HG03378 (cell line): ENCODE results near the gene CEMIP.

Source experiments
- ATAC-seq: cut with Tn5 transposase; IDR thresholded peaks from one replicate; pipeline ENCODE4 v1.9.1; 2021; ENCODE audit warnings: mild to moderate bottlenecking, moderate library complexity; ENCODE audit not compliant: unreplicated experiment

CEMIP gene

DNA sequence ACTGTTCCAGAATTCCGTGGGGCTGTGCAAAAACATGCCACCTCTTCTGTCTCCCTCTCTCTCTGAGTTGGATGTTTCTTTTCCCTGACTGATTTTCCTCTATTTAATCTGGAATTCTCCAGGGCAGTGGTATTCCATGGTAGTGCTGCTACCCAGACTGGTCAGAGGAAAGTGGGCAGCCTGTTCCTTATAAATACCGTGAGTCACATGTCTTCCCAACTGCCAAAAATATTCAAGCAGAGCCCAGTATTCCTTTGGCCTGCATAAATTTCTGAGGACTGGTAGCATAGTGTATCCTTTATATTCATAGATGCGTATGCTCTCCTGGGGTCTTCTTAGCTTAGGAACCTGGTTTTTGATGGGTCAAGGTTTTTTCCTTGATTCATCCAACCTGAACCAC, 40.9 kb downstream of the CEMIP start:
- no peak for ATAC-seq

DNA sequence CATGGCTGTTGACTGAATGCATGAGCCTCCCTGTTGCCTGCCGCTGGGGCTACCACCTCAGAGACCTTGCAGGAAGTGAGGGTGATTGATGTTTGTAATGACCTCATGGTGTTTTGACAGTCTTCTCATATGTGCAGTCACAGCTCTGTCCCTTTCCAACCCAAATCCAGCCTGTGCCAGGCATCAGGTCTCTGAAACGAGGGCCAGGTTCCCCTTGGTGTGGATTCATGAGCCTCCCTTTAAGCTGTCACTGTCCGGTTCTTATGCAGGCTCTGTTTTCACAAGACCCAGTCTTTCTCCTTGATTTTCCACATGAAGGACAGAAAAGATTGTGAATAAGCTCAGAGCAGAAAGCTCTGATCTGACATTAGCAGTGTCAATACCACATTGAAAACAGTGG, 43.1 kb downstream of the CEMIP start:
- no peak for ATAC-seq

DNA sequence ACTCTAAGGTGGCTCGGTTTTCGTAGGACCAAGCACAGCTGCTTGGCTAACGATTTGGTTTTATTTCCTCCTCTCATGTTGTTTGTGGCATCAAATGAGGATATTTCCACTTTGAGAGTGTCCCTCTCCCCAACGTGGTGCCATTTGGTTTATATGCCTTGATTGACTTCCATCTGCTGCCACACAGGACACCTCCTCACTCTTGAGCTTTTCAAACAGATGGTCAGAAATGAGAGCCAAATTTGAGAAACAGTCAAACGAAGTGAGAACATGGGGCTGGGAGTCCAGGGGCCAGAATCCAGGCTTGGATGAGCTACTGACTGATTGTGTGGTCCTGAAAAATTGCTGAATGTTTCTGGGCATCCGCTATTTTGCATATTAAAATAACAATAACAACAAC, 43.5 kb downstream of the CEMIP start:
- ATAC-seq = no peak

DNA sequence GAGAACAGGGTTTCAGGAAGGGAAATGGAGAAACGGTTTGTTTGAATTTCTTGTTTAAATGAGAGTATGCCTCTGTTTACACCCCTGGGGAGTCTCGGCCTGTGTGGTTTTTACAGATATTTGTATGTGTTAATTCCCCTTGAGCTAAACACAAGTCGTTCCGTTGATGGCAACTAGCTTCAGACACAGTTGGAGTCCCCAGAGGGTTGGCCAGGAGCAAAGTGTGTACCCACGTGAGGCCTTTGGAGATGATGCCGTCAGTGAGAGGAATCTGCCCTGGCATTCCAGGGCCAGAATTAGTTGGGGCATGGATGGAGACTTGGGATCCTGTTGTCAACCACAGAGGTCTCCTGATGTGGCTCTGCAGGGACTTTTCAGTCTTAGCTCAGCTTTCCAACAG, 44.0 kb downstream of the CEMIP start:
- no peak for ATAC-seq

DNA sequence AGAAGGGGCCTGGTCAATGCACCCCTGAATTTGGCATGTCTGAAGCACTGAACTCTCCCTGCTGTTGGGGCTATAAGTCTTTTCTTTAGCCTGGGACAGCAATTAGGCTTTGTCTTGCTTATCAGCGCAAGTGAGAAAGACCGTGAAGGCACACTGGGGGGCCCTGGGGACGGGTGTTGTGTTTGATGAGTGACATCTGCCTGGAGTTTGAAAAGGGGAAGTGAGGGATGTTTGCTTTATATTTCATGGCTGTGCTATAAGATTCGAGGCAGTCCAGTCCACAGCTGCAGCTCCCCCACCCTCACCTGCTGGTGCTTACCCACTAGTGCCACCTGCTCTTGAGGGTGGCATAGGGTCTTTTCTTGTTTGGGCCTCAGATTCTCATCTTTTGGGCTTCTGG, 44.8 kb downstream of the CEMIP start:
- ATAC-seq = no peak

DNA sequence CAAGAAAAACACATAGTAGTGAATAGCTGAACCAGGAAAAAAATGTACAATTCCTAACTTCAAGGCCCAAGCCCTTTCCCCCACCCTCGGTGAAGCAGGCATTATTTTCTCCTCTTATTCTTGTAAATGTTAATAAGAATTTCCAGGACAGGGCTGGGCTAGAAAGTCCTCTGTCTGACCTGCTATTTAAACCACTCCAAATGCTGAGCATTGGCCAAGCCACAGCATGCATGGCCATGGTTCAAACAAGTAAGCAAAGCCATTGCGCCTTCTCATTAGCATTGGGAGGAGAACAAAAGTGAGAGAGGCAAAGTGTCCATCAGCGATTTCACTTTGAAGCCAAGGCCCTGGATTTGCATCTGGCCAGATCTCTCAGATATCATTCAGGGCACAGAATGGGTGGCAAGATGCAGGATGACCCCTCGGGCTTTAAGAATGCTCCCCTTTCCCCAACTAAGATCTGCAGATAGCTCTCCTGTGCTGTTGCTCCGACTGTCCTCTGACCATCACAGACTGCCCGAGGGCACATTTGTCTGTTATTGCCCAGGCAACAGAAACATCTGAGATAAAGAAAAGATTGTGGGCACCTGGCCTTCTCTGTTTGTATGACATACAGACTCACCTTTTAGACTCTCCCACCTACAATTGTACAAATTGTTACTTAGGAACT, 46.3 kb downstream of the CEMIP start:
- ATAC-seq = no peak

DNA sequence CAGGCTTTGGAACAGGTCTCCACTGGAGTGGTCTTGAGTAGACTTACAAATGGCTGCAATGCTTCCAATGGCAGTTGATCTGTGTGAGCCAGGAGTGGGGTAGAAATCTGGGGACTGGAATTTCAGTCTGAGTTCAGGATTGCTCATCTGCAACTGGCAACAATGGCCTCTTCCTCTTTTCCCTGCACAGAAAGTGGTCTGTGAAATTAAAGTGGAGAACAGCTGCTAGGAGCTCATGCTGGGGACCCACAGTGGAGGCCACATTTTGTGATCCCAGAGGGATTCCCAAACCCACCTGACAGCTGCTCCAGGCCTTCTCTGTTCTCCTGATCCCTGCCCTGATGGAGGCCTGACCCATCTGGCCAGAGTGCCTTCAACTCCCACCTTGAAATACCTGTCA, 49.6 kb downstream of the CEMIP start:
- no peak for ATAC-seq

DNA sequence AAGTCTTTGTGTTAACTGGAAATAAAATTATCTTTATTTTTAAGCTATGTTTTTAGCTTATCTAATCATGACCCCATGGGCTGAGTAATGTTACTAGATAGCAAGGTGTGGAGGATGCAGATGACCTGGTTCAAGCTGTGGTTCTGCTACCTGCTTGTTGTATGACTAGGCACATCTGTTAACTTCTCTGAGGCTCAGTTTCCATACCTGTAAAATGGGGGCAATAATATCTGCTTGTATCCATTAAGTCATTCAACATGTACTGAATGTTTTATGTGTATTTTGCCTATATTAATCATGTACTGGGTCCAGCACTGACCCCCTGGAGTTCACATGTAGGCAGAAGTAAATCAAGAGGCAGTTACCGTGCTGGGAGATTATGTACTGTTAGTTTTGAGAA, 51.5 kb downstream of the CEMIP start:
- no peak for ATAC-seq

DNA sequence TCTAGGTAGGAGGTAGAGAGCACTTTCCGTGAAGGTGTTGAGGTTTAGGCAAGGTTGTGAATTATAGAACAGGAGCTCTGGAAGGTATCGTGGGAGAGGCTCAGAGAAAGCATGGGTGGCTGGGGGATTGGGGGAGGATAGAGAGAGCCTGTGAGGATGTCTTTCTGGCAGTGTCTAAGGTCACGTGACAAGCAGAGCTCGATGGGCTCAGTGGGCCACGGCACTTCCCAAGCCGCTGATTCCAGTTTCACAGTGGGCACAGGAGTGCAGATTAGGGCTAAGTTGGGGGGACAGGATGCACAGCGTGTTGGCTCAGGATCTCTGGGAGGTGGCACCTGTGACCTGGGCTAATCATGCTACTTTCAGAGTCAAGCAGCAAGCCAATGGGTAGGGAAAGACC, 52.0 kb downstream of the CEMIP start:
- ATAC-seq = no peak

DNA sequence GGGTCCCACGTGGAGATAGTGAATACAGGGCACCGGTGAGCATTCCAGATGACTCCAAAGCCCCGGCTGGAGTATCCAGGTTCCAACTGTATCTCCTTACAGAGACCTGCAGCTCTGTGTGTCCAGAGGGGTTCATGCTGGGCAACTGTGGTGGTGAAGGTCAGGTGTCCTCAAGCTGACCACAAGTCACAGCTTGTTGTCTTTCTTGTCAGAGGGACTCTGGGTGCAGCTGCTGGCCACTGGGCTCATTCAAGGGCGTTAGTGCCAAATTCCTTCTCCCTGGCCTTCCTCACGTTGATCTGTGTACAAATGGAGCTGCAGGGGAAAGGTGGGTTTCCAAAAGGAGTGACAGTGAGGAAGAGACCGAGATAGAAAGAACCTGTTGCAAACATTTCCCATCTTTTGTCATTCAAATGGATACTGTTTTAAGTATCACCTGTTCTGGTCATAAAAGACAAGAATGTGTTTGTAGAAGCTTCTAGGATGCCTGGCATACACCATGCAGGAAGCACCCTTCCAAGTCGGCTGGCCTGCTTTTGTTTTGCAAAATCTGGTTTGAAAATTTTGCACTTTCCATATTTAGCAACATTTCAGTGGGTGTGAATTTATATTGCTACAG, 52.5 kb downstream of the CEMIP start:
- ATAC-seq = no peak

DNA sequence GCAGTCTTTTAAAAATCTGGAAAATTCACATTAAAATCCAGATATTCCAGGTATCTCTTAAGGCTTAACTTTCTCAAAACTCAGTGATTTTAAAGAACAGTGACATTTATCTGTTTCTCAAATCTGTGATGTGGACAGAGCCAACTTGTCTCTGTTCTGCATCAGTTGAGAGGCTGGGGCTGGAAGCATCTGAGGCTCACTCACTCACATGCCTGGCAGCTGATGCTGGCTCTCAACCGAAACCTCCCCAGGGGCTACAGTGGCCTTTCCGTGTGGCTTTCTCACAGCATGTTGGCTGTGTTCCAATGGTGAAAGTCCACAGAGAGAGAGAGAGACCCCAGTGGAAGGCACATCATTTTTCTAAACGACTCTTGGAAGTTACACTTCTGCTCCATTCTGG, 53.5 kb downstream of the CEMIP start:
- no peak for ATAC-seq

DNA sequence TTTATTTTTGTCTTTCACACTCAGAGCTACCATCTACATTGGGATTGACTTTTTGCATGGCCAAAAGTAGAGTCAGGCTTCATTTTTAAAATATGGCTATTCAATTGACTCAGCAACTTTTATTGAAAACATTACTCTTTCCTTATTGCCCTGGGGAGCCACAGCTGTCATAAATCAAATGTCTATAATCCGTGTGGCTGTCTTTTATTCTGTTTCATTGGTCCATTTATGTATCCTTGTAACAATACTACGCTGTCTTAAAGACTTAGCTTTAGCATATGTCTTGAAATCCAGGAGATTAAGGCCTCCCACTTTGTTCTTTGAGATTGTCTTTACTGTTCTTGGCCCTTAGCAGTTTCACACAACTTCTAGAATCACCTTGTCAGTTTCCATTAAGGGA, 55.2 kb downstream of the CEMIP start:
- no peak for ATAC-seq

DNA sequence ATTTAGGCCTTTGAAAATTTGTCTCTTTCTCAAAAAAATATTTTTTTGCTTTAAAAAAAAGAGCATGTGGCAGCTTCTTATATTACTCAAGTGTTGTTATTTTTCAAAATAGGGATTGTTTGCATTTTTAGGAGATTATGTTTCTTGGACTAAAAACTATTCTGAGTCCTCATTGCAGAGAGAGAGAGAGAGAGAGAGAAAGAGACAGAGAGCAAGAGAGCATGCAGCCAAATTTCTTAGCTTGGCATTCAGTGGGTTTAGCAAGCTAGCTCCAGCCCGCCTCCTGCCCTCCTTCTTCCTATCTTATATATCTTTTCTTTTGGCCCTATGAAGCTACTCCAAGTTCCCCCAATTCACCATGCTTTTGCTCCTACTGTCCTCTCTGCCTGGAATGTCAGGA, 55.7 kb downstream of the CEMIP start:
- no peak for ATAC-seq

DNA sequence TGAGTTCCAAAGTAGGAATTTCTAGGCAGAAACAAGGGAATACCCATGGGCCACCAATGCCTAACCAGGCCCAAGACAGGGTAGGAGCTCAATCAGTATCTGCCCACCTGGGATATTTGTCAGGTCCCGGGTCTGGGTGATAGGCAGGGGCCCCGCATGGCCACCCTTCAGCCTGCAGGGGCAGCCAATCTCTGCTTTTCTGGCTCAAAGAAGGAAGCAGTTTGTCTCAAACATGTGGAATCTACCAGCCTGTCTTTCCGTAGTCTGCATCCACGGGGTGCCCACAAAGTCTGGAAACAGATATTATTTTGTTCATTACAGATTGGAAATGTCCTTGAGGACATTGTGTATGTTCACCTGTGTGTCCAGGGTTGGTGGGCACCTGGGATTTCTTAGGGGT, 56.2 kb downstream of the CEMIP start:
- no peak for ATAC-seq

DNA sequence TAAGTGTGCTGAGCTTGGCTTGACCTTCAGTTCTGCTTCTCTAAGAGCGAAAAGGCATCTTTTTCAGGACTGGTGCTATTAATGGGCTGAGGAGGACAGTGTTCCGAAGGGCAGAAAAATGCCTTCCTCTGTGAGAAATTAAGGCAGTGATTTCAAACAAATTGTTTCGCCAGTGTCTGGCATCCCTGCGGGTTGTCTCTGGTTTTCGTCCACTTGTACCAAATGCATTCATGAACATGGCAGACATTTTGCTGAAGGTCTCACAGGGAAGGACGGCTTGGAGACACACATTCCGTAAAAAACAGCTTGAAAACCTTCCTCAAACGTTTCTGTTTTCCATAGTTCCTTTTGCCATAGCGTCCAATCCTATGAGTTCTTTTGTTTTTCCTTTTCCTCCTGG, 57.1 kb downstream of the CEMIP start:
- ATAC-seq = no peak

DNA sequence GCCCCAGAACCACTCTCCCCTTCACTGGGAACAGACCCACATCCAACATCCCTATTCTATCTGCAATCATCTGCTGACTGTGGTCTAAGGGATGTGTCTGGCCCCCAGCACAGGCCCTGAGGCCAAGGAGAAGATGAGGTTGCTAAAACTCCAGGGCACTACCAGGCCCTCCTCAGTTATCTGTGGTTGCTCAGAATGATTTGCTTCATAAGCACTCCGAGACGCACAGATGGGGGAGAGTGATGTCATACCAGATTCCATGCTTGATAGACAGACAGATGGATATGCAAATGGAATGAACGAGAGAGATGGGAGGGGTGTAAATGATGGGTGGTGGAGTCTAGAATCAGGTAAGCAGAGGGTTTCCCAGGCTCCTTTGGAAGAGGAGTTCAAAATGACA, 57.8 kb downstream of the CEMIP start:
- ATAC-seq = no peak

DNA sequence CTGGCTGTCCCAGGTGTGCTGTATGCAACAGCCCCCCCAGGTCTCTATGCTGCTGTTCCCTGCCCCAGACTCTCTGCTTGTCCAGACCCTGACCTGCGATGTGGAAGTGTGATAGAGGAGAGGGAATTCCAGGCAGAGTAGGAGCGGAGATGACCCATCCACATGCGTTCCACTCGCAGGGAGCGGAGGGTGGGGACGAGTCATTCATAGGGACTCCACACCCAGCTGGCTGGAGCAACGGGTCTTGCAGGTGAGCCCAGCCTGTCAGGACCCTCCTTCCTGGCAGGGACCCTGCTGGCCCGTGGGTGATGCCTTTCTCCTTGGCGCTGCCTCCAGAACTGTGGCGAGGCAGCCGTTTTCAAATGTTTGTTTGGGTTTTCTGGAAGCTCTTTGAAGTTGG, 58.8 kb downstream of the CEMIP start:
- no peak for ATAC-seq

DNA sequence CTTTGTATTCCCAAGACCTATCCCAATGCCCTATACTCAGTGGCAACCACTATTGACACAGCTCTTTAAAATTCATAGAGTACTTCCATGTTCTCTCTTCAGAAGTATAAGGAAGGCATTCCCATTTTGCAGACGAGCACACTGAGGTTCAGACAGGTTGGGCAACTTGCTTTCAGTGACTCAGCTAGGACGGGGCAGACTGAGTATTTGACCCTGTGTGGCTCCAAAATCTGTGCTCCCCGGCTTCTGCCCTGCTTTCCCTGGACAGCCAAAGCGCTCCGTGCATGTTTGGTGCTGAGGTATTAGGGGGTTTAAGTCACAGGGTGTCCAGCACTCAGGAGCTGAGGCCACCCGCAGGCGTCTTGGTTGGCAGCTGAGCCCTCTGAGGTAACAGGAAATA, 59.5 kb downstream of the CEMIP start:
- no peak for ATAC-seq

DNA sequence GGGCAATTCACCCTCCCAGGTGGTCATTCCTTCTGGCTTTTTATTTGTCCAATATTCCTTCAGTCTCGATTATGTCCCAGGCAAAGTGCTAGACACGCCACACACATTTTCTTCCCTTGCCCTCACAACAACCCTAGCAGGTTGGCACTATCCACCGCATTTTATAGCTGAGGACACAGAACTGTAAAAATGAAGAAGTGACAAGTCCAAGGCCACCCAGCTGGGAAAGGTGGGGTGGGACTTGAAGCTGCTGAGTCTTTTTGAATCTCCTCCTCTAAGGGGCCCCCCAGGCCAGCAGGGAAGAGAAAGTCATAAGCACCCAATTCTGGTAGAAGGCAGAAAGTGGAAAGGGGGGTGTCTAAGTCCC, 60.6 kb downstream of the CEMIP start:
- no peak for ATAC-seq

DNA sequence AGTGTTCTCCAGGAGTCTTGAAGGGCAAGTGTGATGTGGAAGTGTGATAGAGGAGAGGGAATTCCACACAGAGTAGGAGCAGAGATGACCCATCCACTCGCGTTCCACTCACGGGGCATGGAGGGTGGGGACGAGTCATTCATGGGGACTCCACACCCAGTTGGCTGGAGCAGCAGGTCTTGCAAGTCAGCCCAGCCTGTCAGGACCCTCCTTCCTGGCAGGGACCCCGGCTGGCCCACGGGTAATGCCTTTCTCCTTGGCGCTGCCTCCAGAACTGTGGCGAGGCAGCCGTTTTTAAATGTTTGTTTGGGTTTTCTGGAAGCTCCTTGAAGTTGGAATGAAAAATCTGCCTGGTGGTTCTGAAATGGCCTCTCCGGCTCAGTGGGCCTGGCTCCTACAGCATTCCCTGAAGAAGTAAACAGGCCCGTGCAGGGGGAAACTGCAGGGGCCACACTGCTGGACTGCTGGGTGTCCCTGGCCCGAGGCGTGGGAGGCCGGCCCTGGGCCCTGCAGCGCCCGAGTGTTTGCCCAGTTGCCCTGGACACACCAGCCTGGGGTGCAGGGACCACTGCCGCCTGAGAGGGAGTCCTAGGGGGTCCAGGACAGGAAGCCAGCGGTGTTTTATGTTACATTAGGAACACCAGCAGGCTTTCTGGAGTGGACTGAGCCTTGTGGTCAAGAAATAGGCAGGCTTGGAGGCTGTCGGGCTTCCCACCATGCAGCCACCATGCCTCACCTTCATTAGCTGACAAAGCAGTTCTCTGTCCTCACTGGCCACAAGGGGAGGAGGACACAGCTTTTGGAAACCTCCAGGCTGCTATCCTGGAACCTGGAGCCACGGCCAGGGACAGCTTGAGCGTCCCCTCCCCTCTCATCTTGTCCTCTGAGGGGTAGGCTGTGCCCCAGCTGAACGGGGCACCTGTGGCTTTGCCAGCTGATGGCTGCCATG, 61.3 kb downstream of the CEMIP start:
- no peak for ATAC-seq

DNA sequence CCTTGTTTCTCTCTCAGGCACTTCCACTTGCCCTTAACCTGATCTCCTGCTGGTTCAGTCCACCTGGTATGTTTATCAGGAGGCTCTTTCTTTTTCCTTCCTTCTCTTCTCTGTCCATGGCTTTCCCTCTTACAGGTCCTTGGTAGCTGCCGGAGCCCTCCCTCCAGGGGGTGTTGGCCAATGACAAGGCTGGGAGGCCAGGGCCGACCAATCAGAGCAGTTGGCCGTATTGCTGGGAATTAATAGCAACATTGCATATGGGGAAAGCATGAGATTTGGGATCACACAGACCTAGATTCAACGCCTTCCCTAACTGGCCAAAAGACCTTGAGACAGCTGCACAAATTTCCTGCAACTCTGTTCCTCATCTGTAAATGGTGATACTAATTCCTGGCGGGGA, 62.4 kb downstream of the CEMIP start:
- ATAC-seq = no peak
